Neural cell (in vitro differentiated cells): ENCODE results near the gene SLC39A7. TPM values are rescaled to one million over a fixed set of nuclear protein-coding genes. Genes with fewer than 3 reads are reported as not detected.

Experiments used
- H2AFZ ChIP-seq: fragments of 200-600, 300-800 bp; sonication (generic), shearing (Covaris generic); 2 replicates; pipeline ENCODE4 v1.6.0; 2014; ENCODE audit warnings: low read depth, mild to moderate bottlenecking, antibody characterized with exemption, low read length, moderate library complexity
- H3F3A ChIP-seq: fragments of 200-600 bp; shearing (Covaris generic); 2 replicates; pipeline ENCODE4 v1.6.1; 2016; ENCODE audit warnings: mild to moderate bottlenecking, moderate library complexity, mixed read lengths, antibody characterized with exemption, low read length; ENCODE audit not compliant: insufficient read depth, poor library complexity, severe bottlenecking
- H3K27ac ChIP-seq: fragments of 200-600, 300-800 bp; sonication (generic), shearing (Covaris generic); 2 replicates; pipeline ENCODE4 v1.5.1; 2014; ENCODE audit warnings: mild to moderate bottlenecking, low read length, moderate library complexity
- H3K27me3 ChIP-seq: fragments of 300-800, 200-600 bp; sonication (generic), shearing (Covaris generic); 2 replicates; pipeline ENCODE4 v1.6.0; 2014; ENCODE audit warnings: mild to moderate bottlenecking, low read depth, low read length, moderate library complexity; ENCODE audit not compliant: insufficient read depth
- H3K36me3 ChIP-seq: fragments of 300-800, 200-600 bp; sonication (generic), shearing (Covaris generic); 2 replicates; pipeline ENCODE4 v1.5.1; 2014; ENCODE audit warnings: mild to moderate bottlenecking, antibody characterized with exemption, low read length, moderate library complexity; ENCODE audit not compliant: insufficient read depth
- H3K4me2 ChIP-seq: fragments of 300-800, 200-600 bp; sonication (generic), shearing (Covaris generic); 2 replicates; pipeline ENCODE4 v1.6.0; 2014; ENCODE audit warnings: mild to moderate bottlenecking, low read length
- H3K4me3 ChIP-seq: fragments of 300-800, 200-600 bp; sonication (generic), shearing (Covaris generic); 2 replicates; pipeline ENCODE4 v1.5.1; 2014; ENCODE audit warnings: mild to moderate bottlenecking, low read length, moderate library complexity
- H3K79me2 ChIP-seq: fragments of 200-600 bp; shearing (Covaris generic); replicated peaks from 2 replicates; pipeline ENCODE4 v1.6.0; 2014; ENCODE audit warnings: mild to moderate bottlenecking, low read length, moderate library complexity; ENCODE audit not compliant: insufficient read depth
- H3K9ac ChIP-seq: fragments of 300-800, 200-600 bp; sonication (generic), shearing (Covaris generic); 2 replicates; pipeline ENCODE4 v1.6.1; 2016; ENCODE audit warnings: mild to moderate bottlenecking, low read length, mixed read lengths
- H3K9me2 ChIP-seq: fragments of 200-600 bp; shearing (Covaris generic); 2 replicates; pipeline ENCODE4 v1.6.1; 2016; ENCODE audit warnings: mild to moderate bottlenecking, low read length, mixed read lengths; ENCODE audit not compliant: insufficient read depth
- H3K9me3 ChIP-seq: fragments of 200-600, 300-800 bp; sonication (generic), shearing (Covaris generic); 2 replicates; pipeline ENCODE4 v1.6.1; 2016; ENCODE audit warnings: mild to moderate bottlenecking, mixed run types, low read length, moderate library complexity, mixed read lengths
- H4K20me1 ChIP-seq: fragments of 200-600 bp; shearing (Covaris generic); 2 replicates; pipeline ENCODE4 v1.6.1; 2016; ENCODE audit warnings: mild to moderate bottlenecking, mixed run types; ENCODE audit not compliant: insufficient read depth
- EP300 ChIP-seq: fragments of 450-650 bp; conservative IDR thresholded peaks from 2 replicates; pipeline ENCODE4 v1.6.1; 2014; ENCODE audit warnings: antibody characterized with exemption, mild to moderate bottlenecking, moderate library complexity; ENCODE audit not compliant: poor library complexity, severe bottlenecking
- EZH2 ChIP-seq: fragments of 200-600, 300-800 bp; shearing (Covaris generic), sonication (generic); IDR thresholded peaks from 2 replicates; pipeline ENCODE4 v1.6.1; 2014; ENCODE audit warnings: antibody characterized with exemption, low read length, borderline replicate concordance, mild to moderate bottlenecking; ENCODE audit not compliant: insufficient read depth, poor library complexity, severe bottlenecking
- MXI1 ChIP-seq: fragments of 450-650 bp; conservative IDR thresholded peaks from 2 replicates; pipeline ENCODE4 v1.6.1; 2014; ENCODE audit warnings: antibody characterized with exemption, mild to moderate bottlenecking; ENCODE audit not compliant: poor library complexity, severe bottlenecking
- POLR2AphosphoS5 ChIP-seq: IDR thresholded peaks from 2 replicates; pipeline ENCODE4 v1.6.1; 2012
- RAD21 ChIP-seq: fragments of 450-650 bp; conservative IDR thresholded peaks from 2 replicates; pipeline ENCODE4 v1.6.1; 2014; ENCODE audit warnings: antibody characterized with exemption, mild to moderate bottlenecking, moderate library complexity
- SMC3 ChIP-seq: fragments of 450-650 bp; conservative IDR thresholded peaks from 2 replicates; pipeline ENCODE4 v1.6.1; 2014; ENCODE audit warnings: antibody characterized with exemption, mild to moderate bottlenecking, moderate library complexity; ENCODE audit not compliant: poor library complexity
- TAF1 ChIP-seq: IDR thresholded peaks from 2 replicates; pipeline ENCODE4 v1.6.1; 2012; ENCODE audit warnings: low read depth
- polyA plus RNA-seq: library from polyadenylated mRNA; depleted of rRNA; stranded (reverse); fragments of >200 nt; gene quantifications from 2 replicates; pipeline ENCODE4 v1.2.3, GENCODE V29; 2014
- TF ChIP-seq, protein P1 (sequence below): IDR thresholded peaks from 2 replicates; pipeline ENCODE4 v1.6.1; 2012; ENCODE audit warnings: borderline replicate concordance
- TF ChIP-seq, protein P2 (sequence below): fragments of 450-650 bp; IDR thresholded peaks from 2 replicates; pipeline ENCODE4 v1.5.1; 2014; ENCODE audit warnings: antibody characterized with exemption, mild to moderate bottlenecking, moderate library complexity; ENCODE audit not compliant: poor library complexity, severe bottlenecking

SLC39A7 gene
- polyA plus RNA-seq, 1 donor from 2014 or later = 99.8 TPM

DNA sequence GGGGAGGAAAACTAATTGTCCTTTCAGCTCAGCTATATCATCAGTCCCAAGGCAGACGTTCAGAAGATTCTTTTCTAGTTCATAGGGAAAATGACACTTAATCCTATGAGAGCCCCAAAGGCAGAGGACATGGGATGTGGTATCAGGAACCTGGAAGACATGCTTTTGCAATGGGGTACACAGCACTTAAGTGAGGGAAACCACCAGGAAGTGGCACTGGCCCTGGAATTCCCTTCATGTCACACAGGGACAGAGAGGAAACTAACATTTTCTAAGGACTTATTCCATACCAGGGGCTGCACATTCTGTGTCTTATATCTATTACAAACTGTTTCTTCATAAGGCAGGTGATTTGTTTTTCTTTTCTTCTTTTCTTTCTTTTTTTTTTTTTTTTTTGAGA is 42.8 kb downstream of the SLC39A7 start:
- Histone ChIP-seq H3K9me3 (no peaks in the 10 kb centered on the region), H3K27me3 (no peaks in the 10 kb centered on the region), H3K36me3 (no peaks in the 10 kb centered on the region), H3K27ac (no peak overlapping the region), H2AFZ (no peak overlapping the region), H3F3A (no peaks in the 10 kb centered on the region), H3K79me2 (no peaks in the 10 kb centered on the region), H3K4me2 (no peak overlapping the region), H4K20me1 (no peaks in the 10 kb centered on the region), H3K4me3 (no peak overlapping the region), H3K9me2 (no peaks in the 10 kb centered on the region), H3K9ac (no peak overlapping the region)
- TF ChIP-seq POLR2AphosphoS5 (no peak), EP300 (no peak), RAD21 (no peak), SMC3 (no peak), MXI1 (no peak), EZH2 (no peak), TAF1 (no peak)
- TF ChIP-seq, protein P1, sequence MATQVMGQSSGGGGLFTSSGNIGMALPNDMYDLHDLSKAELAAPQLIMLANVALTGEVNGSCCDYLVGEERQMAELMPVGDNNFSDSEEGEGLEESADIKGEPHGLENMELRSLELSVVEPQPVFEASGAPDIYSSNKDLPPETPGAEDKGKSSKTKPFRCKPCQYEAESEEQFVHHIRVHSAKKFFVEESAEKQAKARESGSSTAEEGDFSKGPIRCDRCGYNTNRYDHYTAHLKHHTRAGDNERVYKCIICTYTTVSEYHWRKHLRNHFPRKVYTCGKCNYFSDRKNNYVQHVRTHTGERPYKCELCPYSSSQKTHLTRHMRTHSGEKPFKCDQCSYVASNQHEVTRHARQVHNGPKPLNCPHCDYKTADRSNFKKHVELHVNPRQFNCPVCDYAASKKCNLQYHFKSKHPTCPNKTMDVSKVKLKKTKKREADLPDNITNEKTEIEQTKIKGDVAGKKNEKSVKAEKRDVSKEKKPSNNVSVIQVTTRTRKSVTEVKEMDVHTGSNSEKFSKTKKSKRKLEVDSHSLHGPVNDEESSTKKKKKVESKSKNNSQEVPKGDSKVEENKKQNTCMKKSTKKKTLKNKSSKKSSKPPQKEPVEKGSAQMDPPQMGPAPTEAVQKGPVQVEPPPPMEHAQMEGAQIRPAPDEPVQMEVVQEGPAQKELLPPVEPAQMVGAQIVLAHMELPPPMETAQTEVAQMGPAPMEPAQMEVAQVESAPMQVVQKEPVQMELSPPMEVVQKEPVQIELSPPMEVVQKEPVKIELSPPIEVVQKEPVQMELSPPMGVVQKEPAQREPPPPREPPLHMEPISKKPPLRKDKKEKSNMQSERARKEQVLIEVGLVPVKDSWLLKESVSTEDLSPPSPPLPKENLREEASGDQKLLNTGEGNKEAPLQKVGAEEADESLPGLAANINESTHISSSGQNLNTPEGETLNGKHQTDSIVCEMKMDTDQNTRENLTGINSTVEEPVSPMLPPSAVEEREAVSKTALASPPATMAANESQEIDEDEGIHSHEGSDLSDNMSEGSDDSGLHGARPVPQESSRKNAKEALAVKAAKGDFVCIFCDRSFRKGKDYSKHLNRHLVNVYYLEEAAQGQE = no peak
- TF ChIP-seq, protein P2, sequence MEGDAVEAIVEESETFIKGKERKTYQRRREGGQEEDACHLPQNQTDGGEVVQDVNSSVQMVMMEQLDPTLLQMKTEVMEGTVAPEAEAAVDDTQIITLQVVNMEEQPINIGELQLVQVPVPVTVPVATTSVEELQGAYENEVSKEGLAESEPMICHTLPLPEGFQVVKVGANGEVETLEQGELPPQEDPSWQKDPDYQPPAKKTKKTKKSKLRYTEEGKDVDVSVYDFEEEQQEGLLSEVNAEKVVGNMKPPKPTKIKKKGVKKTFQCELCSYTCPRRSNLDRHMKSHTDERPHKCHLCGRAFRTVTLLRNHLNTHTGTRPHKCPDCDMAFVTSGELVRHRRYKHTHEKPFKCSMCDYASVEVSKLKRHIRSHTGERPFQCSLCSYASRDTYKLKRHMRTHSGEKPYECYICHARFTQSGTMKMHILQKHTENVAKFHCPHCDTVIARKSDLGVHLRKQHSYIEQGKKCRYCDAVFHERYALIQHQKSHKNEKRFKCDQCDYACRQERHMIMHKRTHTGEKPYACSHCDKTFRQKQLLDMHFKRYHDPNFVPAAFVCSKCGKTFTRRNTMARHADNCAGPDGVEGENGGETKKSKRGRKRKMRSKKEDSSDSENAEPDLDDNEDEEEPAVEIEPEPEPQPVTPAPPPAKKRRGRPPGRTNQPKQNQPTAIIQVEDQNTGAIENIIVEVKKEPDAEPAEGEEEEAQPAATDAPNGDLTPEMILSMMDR = no peak

DNA sequence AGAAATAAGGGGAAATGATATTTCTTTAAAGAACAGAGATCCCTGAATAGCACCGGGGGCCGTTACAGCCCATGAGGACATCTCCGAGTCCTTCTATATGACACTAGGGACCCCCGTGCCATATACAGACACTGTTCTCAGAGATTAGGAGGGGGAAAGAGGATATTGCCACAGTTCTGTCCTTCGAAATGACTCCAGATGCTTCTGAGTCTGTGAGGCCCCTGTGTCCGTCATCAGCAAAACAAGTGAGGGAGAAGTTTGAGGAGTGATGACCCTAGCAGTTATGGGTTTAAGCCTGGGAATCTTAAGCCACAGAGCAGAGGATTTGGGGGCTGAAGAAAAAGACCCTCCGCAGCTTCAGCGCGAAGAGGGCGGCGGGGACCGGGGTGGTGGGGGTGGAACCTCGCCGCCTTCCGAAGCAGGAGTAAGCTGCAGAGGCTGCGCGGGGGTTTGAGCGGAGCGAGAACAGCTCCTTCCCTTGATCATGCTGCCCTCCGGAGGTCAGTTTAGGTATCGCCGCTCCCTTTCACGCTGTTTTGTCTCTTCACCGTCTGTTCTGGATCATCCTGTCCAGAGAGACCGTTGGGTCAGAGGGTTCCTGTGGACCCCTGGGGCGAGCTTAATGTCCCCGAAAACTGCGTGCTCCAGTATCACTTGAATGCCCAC is 47.4 kb downstream of the SLC39A7 start:
- TF ChIP-seq RAD21 = peak; percentile 96
- no peak for TF ChIP-seq POLR2AphosphoS5
- TF ChIP-seq, protein P2 = peak; percentile 93
- peak; percentile 87 for TF ChIP-seq SMC3
- H3K4me3 ChIP-seq = peak overlapping the region; percentile 72
- peak overlapping the region; percentile 73 for H3K9ac ChIP-seq
- no peaks in the 10 kb centered on the region for H3K27me3 ChIP-seq
- peaks cover 5% of the 10 kb centered on the region for H3F3A ChIP-seq
- H3K79me2 ChIP-seq = no peaks in the 10 kb centered on the region
- no peaks in the 10 kb centered on the region for H4K20me1 ChIP-seq
- peak overlapping the region; percentile 91 for H2AFZ ChIP-seq
- no peaks in the 10 kb centered on the region for H3K36me3 ChIP-seq
- H3K9me2 ChIP-seq = no peaks in the 10 kb centered on the region
- no peaks in the 10 kb centered on the region for H3K9me3 ChIP-seq
- H3K4me2 ChIP-seq = peak overlapping the region; percentile 98
- peak overlapping the region; percentile 72 for H3K27ac ChIP-seq
